CD4-positive, alpha-beta T cell treated with Interleukin-15 for 1 hour (primary cell): Measurements from ENCODE around the gene RAP1GAP.

Source experiments
- DNase-seq: peaks from one replicate; pipeline ENCODE4 v3.0.0-alpha.2; 2020

Gene RAP1GAP

DNA sequence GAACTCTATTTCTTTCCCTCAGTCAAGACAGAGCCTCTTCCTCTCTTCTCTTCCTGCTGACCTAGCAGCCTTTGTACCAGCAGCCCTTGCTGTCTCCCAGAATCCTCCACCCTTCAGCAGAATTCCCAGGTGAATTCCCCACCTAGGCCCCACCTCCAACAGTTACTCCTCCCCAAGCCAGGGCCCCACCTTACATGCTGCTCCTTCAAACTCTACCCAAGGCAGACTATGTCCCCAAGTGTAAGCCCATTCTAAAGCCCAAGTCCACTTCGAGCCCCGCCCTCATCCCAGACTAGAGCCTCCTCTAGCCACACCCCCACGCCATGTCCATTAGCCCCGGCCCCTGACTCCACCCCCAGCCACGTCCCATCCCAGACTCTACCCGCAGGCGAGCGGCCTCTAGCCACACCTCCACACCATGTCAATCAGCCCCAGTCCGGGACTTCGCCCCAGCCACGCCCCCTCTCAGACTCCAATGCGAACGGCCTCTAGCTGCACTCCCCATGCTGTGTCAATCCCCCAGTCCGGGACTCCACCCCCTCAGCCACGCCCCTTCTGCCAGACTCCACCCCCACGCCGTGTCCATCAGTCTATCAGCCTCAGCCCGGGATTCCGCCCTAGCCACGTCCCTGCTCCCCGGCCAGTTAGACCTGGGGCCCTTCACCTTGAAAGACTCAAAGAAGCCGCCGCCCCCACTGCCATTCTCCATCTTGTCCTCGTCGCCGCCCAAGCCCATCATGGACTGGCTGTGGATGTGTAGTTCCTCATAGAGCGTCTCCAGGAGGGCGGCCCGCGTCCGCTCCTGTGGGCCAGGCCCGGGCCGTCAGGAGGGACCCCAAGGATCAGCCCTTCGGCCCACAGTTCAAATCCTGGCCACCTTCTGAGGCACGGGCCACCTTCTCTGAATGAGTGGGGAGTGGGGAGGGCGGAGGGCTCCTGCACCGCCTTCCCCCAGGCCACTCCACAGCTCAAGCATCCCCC, 61.3 kb downstream of the RAP1GAP start:
- peak; percentile 57 for DNase-seq

- no peak for DNase-seq
Measured at GRCh38 chr1:21605964-21606705, 63.0 kb downstream of the RAP1GAP start.

GRCh38 chr1:21605012-21605715, 64.0 kb downstream of the RAP1GAP start:
- no peak for DNase-seq

DNA sequence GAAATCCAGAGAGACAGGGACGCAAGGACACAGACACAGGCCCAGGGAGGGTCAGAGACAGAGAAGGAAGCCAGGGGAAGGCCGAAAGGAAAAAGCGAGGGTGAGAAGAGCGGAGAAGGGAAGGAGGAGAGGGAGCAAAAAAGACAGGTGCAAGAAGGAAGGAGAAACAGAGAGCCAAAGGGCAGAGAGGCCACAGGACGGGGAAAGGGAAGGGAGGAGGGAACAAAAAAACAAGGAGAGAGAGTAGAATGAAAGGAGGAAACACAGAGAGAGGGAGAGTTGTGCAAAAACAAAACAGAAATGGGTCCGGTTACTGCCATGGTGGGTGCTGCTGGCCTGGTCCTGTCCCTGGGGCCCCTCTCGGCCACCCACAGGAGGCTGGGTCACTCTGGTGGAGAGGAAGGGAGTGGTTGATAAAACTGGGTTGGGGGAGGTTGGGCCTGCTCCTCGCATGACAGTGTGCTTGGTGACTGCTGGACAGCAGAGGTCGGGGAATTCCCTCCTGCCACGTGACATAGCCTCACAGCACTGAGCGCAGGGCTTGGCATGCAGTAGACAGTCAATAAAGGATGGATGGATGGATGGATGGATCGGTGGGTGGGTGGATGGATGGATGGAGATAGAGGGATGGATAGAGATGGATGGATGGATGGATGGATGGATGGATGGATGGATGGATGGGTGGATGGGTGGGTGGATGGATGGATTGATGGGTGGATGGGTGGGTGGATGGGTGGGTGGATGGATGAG, 64.8 kb downstream of the RAP1GAP start:
- DNase-seq, result no peak

DNA sequence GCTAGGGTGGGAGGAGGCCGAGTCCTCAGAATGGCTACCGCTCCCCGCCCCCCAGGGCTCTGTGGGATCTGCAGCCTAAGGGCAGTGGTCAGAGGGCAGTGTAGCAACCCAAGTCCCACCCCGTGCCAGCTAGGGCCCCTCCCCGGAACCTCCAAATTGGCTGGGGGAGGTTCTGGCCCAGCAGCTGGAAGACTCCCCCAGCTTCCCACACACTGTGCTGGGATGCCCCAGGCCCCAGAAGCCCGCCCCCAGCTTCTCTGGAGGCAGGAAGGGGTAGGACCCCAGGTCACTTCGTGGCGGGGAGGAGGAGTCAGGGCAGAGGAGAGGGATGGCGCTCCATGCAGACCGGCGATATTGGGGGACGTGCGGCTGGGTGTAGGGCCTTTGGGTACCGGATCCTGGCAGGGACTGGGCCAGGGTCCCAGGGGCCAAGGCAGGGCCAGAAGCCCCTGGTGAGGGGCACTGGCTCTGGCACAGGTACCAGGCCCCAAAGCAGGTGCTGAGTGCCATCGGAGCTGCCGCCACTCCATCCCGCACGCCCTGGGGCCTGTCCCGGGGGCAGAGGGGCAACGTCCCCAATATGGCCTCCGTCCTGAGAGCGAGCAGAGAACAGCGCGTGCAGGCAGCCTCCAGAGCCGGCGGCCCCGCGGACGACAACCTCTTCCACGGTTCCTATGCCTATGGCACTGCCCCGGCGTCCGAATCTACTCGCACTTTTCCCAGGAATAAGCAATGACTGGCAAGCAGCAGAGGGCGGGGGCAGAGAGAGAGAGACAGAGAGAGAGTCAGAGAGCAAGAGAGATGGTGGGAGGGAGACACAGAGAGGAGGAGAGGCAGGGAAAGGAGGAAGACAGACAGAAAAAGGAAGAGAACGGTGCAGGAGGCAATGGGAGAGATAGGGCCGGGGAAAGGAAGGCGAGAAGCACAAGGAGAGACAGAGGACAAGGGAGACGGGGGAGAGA, 65.7 kb downstream of the RAP1GAP start:
- no peak for DNase-seq

GRCh38 chr1:21601278-21602048, 67.7 kb downstream of the RAP1GAP start:
- no peak for DNase-seq

DNA sequence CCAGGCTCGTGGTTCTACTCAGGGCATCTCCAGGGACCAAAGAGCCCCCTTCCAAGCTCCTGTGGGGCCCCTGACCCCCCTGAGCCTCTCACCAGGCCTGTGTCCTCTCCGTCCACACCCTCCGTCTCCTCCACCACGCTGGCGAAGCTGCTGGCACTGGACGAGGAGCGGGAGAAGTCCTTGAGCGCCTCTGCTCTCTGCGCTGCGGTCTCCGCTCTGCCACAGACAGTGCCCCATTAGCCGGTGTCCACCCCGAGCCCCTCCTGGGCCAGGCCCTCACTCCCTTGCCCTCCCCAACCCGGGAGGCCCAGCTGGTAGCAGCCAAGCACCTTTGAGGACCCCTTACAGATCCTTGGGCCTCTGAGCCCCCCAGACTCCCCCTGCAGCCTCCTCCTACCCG, 69.8 kb downstream of the RAP1GAP start:
- DNase-seq, result no peak

DNA sequence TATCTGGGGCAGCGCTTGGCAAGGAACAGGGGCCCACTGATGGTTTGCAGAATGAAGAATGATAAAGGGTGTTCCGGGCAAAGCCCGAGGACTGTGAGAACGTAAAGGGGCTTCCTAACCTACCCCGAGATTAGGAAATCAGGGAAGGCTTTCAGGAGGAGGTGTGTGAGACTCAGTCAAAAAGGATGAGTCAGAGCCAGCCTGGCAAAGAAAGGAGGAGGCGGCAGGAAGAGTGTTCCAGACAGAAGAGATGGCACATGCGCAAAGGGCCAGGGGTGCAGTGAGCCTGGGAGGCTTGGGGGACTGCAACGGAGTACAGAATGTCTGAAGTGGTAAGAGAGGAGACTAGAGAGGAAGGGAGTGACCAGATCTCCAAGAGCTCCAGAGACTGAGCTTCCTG, 70.3 kb downstream of the RAP1GAP start:
- no peak for DNase-seq

DNA sequence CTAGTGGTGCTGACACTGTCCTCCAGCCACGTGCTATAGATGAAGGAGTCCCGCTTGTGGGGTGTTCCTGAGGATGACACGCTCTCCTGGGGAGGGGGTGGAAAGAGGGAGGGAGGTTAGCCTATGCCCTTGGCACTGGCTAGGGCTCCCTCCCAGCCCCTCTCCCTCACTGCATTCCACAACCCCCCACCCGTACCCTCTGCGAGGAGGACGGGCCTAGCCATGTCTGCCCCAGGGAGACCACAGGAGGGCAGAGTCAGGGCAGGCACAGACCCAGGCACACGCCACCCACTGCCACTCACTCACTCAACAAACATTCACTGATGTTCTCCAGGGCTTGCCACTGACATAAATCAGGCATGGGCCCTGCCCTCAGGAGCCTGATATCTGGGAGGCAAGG, 70.7 kb downstream of the RAP1GAP start:
- no peak for DNase-seq

DNA sequence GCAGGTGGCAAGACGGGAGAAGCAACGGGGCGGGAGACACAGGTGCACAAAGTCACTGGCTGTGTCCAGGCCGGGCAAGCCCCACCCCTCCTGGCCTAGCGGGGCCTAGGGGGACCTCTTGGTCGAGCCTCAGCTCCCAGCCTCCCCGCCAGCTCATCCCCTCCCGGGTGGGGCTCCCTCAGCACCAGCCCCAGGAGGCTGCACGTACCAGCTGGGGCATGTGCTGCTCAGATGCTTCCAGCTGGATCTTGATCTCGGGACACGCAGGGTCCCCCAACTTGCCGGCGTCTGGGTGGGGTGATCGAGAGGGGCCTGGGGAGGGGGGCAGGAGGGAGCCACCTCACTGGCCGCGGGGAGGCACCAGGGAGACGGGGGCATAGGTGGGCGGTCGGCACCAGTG, 71.4 kb downstream of the RAP1GAP start:
- no peak for DNase-seq

DNA sequence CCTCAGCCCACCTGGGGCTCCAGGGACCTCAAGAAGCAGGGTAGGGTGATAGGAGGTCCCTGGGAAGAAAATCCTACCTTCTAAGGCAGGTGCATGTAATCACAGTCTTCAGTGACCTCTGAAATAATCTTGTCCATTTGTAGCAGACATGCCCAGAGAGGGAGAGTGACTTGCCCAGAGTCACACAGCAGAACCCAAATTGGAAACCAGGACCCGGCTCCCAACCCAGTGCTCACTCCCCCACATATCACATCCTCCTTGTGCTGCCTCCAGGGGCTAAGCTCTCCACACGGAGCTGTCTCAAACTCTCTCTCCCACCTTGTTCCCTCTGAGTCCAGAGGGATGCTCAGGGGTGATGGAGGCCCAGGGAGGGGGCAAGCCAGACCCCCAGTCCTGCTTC, 72.5 kb downstream of the RAP1GAP start:
- no peak for DNase-seq

GRCh38 chr1:21596174-21596573, 73.0 kb downstream of the RAP1GAP start:
- DNase-seq, result no peak

DNA sequence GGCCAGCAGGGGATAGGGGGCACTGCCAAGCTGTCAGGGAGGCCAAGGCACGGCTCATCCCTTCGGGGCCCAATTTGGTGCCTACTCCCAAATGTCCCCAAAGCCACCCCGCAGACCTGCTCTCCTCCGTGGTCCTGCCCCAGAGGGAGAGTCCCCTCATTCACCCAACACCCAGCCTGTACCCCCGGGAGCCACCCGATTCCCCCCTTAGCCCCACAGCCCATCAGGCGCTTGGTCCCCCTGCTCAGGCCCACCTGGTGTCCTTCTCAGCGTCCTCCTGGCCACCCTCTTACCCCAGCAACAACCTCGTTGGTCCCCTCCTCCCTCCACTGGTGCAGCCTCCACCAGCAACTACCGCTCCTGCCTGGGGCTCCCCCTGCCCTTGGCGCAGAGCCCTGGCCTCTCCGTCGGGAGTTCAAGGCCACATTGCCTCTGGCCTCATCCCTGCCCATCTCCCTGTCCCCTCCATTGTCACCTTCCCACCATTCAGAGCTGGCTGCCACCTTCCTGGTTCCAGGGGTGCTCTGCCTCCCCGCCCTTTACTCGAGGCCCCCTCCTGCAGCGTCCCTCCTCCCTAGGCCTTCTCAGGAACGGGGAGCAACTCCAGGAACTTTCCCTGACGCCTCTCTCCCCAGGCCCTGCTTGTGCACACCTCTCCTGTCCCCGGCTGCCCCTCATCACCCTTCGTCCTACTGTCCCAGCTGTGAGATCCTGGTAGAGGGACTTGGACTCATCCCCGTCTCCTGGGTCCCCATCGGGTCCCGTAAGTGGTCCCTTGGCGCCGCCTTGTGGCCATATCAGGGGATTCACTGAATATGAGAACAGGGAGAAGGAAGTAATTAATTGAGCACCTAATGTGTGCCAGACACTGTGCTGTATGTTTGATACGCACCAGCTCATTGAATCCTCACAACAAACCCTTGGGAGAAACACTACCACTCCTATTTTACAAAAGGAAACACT, 73.9 kb downstream of the RAP1GAP start:
- DNase-seq, result no peak

DNA sequence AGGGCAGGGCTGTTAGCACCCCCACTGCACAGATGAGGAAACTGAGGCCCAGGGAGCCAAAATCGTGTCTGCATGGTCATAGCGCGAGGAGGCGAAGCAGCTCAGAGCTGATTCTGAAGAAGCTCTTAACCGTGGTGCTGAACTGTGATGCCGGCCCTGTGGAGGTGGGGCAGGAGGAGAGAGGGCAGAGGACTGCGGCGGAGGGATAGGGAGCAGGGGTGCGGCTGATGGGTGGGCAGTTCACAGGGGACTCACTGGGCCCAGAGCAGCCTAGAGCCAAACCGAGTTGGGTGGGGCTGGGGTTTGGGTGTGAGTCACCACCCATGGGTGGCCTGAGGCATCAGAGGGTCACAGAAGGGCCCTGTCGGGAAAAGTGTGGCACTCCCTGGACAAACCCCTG, 74.7 kb downstream of the RAP1GAP start:
- DNase-seq, result no peak

- no peak for DNase-seq
Measured at GRCh38 chr1:21593231-21593630, 75.9 kb downstream of the RAP1GAP start.

DNA sequence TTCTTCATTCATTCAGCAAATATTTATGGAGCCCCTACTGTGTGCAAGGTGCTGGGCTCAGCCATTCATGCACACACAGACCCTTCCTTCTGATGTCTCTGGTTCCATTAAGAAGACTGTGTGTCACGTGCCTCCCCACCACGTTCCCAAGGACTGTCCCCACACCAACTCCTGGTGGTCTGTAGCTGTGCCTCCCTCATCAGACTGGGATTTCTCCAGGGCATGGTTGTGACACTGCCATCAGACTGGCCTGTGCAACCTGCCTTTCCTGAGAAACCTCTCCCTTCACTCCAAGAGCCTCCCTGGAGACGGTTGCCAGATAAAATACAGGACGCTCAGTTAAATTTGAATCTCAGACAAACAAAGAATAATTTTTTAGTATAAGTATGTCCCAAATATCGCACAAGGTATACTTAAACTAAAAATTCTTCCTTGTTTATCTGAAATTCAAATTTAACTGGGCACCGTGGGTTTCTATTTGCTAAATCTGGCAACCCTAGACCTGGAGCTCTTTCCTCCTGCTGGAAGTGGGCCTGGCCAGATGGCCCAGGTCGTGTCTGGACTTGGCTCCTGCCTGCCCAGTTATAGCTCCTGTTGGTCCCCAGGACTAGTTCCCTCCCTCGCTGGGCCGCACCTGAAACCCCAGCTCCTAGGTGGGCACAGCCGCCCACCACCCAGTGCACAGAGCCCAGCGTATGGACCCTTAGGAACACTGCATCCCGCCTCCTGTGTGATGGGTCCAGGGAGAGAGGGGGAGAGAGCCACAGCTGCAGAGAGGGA, 76.9 kb downstream of the RAP1GAP start:
- DNase-seq, result no peak

- no peak for DNase-seq
Measured at GRCh38 chr1:21590934-21591333, 78.2 kb downstream of the RAP1GAP start.

- DNase-seq, result no peak
Measured at GRCh38 chr1:21590126-21590880, 78.9 kb downstream of the RAP1GAP start.
